Choroid plexus epithelial cell (primary cell): Measurements from ENCODE around the gene PPIL1.

ENCODE experiments used
- DNase-seq: peaks from one replicate; pipeline ENCODE4 v3.0.0-alpha.2; 2010; ENCODE audit warnings: low read depth
- H3K4me3 ChIP-seq: 2 replicates; pipeline ENCODE4 v1.5.1; 2011; ENCODE audit warnings: low read depth, mild to moderate bottlenecking, control low read depth, low read length, moderate library complexity
- TF ChIP-seq, protein P1 (sequence below): conservative IDR thresholded peaks from 2 replicates; pipeline ENCODE4 v1.5.1; 2011; ENCODE audit warnings: low read depth, mild to moderate bottlenecking, control low read depth, inconsistent platforms, low read length, moderate library complexity

Gene PPIL1

DNA sequence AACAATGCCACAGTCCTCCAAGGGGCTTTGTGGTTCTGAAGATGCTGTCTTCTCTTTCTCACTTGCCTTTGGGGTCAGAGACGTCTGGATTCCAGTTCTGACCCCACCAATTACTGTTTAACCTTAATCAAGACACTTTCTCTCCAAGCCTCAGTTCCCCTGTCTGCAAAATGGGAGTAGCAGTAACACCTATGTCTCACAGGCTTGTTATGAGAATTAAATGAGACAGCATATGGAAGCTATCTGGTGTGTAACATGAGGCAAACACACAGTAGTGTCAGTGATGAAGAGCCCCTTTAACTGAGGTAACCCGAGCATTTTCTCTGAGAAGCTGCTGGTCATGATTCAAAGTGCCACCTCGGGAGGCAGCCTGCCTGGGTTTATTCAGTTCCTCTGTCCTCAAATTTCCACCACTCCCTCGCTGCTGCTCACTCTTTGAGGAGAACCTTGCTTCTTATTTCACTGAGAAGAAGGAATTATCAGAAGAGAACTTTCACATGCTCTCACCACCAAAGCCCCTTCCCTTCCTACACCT lies 11.7 kb downstream of the PPIL1 start:
- DNase-seq: no peak
- no peak overlapping the region for H3K4me3 ChIP-seq
- TF ChIP-seq, protein P1, sequence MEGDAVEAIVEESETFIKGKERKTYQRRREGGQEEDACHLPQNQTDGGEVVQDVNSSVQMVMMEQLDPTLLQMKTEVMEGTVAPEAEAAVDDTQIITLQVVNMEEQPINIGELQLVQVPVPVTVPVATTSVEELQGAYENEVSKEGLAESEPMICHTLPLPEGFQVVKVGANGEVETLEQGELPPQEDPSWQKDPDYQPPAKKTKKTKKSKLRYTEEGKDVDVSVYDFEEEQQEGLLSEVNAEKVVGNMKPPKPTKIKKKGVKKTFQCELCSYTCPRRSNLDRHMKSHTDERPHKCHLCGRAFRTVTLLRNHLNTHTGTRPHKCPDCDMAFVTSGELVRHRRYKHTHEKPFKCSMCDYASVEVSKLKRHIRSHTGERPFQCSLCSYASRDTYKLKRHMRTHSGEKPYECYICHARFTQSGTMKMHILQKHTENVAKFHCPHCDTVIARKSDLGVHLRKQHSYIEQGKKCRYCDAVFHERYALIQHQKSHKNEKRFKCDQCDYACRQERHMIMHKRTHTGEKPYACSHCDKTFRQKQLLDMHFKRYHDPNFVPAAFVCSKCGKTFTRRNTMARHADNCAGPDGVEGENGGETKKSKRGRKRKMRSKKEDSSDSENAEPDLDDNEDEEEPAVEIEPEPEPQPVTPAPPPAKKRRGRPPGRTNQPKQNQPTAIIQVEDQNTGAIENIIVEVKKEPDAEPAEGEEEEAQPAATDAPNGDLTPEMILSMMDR: no peak

DNA sequence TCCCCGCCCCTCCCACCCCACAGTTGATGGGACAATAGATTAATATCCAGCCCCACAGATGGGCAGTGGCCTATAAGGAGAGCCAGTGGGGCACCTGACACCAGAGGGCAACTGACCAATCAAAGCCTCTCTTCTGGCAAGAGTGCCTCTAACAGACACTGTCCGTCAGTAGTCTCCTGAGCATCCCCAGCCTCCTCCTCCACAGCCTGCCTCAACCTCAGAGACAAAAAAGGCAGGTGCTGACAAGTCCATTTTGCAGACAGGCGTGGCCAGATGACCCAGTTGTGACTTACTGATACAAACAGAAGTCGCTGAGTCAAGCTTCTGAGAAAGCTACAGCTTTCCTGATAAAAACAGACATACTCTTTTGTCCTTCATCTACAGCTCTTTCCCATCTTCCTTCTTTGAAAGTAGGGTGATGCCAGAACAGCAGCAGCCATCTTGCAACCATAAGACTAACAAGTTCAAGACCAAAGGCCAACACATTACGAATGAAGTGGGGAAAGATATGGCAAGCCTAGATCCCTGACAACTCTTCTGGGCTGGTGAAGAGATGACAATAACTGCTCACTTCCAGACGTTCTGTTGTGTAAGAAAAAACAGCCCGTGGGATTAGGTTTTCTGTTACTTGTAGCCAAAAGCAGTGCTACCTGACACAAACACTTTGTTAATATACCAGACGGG lies 12.3 kb downstream of the PPIL1 start:
- TF ChIP-seq, protein P1: no peak
- DNase-seq: no peak
- no peak overlapping the region for H3K4me3 ChIP-seq

DNA sequence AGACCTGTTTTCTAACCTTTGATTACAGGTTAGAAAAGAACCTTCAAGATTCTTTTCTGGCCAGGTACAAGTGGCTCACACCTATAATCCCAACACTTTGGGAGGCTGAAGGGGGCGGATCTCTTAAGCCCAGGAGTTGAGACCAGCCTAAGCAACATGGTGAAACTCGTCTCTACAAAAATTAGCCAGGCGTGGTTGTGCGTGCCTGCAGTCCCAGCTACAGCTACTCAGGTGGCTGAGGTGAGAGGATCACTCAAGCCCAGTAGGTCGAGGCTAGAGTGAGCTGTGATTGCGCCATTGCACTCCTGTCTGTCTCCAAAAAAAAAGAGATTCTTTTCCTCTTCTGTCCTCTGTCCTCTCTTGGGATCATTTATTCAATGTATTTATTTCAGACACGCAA lies 14.5 kb downstream of the PPIL1 start:
- no peak overlapping the region for H3K4me3 ChIP-seq
- no peak for DNase-seq
- TF ChIP-seq, protein P1: no peak

DNA sequence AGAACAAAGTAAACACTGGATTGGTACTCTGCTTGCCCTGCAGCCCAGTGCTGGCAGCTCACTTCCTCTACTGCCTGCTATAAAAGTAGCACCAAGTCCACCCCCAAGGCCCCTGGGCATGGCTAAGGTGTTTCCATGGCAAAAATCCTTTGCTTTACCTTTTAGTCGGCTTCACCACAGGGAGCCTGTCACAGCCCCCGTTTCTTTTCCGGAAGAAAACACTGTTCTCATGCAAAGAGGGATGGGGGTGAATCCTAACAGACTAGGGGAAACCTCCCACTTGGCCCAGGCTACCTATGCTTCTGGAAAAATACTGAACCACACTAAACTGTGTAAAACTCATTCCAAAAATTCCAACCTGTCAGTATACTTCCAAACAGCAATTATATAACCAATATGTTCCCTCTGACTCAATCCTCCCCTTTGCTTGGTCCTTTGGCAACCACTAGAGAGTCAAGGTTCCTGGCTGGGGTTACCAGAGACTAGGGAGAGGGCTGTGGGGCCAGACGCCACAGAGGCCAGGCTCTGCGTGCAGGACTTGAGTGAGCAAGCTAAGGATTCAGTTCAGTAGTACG lies 16.1 kb downstream of the PPIL1 start:
- no peak overlapping the region for H3K4me3 ChIP-seq
- peak; percentile 77 for DNase-seq
- TF ChIP-seq, protein P1: no peak

GRCh38 chr6:36857325-36857724 lies 17.3 kb downstream of the PPIL1 start:
- TF ChIP-seq, protein P1: no peak
- no peak overlapping the region for H3K4me3 ChIP-seq
- DNase-seq: no peak

DNA sequence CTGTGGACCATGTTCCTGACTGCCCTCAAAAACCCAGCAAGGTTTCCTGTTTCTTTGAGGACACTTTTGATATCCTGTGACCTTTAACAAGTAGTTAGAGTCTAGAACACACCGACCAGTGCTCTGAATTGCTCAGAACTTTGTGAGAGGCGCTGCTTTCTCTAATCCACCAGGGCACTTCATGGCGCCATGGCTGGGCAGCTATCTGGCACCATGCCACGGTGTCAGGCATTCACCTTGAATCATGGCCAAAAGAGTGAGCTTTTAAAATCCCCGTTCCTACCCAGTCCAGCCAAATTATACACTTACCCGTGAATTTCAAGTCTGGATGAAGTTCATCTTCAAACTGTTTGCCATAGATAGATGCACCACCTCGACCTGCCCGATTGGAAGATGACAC lies 18.3 kb downstream of the PPIL1 start:
- no peak overlapping the region for H3K4me3 ChIP-seq
- DNase-seq: no peak
- TF ChIP-seq, protein P1: no peak

DNA sequence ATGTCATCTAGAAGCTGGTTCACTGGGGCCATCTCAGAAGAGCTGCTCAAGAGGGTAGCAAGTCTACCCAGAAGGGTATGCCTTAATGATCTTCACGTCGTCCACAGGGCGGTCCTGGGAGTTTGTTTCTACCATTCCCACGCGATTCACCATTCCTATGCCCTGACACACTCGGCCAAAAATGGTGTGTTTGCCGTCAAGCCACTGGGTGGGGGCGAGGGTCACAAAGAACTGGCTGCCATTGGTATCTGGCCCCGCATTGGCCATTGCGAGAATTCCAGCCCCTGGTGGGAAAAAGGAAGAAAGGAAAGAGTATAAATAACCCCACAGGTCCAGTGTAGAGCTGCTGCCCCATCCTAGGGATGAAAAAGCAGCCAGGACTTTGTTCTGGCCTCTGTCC lies 18.9 kb downstream of the PPIL1 start:
- DNase-seq: no peak
- no peak overlapping the region for H3K4me3 ChIP-seq
- TF ChIP-seq, protein P1: no peak
